Testis (tissue), 2 donors: ENCODE measurements around the gene CDSN.

Source experiments
- POLR2A ChIP-seq: fragments of 450-650 bp; IDR thresholded peaks from one replicate; pipeline ENCODE4 v1.6.1; 2017; ENCODE audit warnings: antibody characterized with exemption, mild to moderate bottlenecking, moderate library complexity
- TF ChIP-seq, protein P1 (sequence below), 3 experiments: fragments of 450-650 bp in 2 of 3; fragments of 200-600 bp in 1 of 3; sonication (generic) in 1 of 3; IDR thresholded peaks; one replicate each; pipeline ENCODE4 v1.5.1; 2016 to 2019; ENCODE audit warnings: antibody characterized with exemption in 3 of 3, mild to moderate bottlenecking in 2 of 3, moderate library complexity in 1 of 3

- TF ChIP-seq, protein P1, sequence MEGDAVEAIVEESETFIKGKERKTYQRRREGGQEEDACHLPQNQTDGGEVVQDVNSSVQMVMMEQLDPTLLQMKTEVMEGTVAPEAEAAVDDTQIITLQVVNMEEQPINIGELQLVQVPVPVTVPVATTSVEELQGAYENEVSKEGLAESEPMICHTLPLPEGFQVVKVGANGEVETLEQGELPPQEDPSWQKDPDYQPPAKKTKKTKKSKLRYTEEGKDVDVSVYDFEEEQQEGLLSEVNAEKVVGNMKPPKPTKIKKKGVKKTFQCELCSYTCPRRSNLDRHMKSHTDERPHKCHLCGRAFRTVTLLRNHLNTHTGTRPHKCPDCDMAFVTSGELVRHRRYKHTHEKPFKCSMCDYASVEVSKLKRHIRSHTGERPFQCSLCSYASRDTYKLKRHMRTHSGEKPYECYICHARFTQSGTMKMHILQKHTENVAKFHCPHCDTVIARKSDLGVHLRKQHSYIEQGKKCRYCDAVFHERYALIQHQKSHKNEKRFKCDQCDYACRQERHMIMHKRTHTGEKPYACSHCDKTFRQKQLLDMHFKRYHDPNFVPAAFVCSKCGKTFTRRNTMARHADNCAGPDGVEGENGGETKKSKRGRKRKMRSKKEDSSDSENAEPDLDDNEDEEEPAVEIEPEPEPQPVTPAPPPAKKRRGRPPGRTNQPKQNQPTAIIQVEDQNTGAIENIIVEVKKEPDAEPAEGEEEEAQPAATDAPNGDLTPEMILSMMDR (IDR thresholded peaks at IDR 0.05), result no peak
- no peak for TF ChIP-seq POLR2A
Observed at GRCh38 chr6:31139599-31139998, 19.4 kb upstream of the CDSN start.
